Stomach (tissue), 4 donors: ENCODE results near the gene RIMS1.

Source experiments
- CTCF ChIP-seq, 7 experiments: fragments of 450-650 bp in 4 of 7; fragments of 200-600 bp in 3 of 7; sonication (generic) in 3 of 7; IDR thresholded peaks; one replicate each; pipeline ENCODE4 v1.5.1; 2016 to 2019; ENCODE audit warnings: antibody characterized with exemption in 7 of 7, control low read depth in 2 of 7, mild to moderate bottlenecking in 1 of 7
- POLR2AphosphoS5 ChIP-seq, 3 donors: sonication (generic); formaldehyde crosslinking; IDR thresholded peaks; one replicate each; pipeline ENCODE4 v1.6.1; 2016; ENCODE audit warnings: antibody characterized with exemption in 3 of 3

- TF ChIP-seq CTCF (IDR thresholded peaks at IDR 0.05) (no peak), POLR2AphosphoS5 (IDR thresholded peaks at IDR 0.05) (no peak)
Measured at GRCh38 chr6:71982389-71982788, 96.0 kb downstream of the RIMS1 start.
